ENCODE measurements around the gene IGSF3. TPM values are rescaled to one million over a fixed set of nuclear protein-coding genes. Genes with fewer than 3 reads are reported as not detected.
A peak's percentile ranks its signal among the peaks of the same experiment; 100 is the strongest.
"Not testable (repeated sequence)": the region's sequence is repeated elsewhere in the genome, so short reads cannot be mapped to it uniquely, and the experiment has no call there.

The IGSF3 gene
- total RNA-seq, 2 experiments from 2014 or later = 0.08 to 0.22 TPM

- H3K27me3 ChIP-seq (ENCODE audit: control insufficient read depth in 1 of 2, insufficient read depth in 2 of 2, low read length in 2 of 2); H3K27me3 Mint-ChIP-seq; CTCF ChIA-PET; H3K36me3 Mint-ChIP-seq (ENCODE audit: low read depth); intact Hi-C loops (cut with DNase I, micrococcal nuclease); H3K27ac Mint-ChIP-seq; H3K36me3 ChIP-seq (ENCODE audit: insufficient read depth, low read length); ATAC-seq (ENCODE audit: poor library complexity); H3K27ac ChIP-seq (ENCODE audit: low read depth in 1 of 2, low read length in 2 of 2); H3K4me1 ChIP-seq (ENCODE audit: insufficient read depth, low read length); POLR2A ChIA-PET; H3K9me3 Mint-ChIP-seq; H3K4me3 Mint-ChIP-seq; DNase-seq; H3K4me3 ChIP-seq (ENCODE audit: low read length); H3K9me3 ChIP-seq (ENCODE audit: control insufficient read depth in 1 of 2, insufficient read depth in 1 of 2, low read length in 2 of 2): not testable (repeated sequence)
- peaks cover 10% of the 10 kb centered on the region for H3K4me1 Mint-ChIP-seq (ENCODE audit: low read depth)
Measured at GRCh38 chr1:116609801-116610371, 57.6 kb downstream of the IGSF3 start.

GRCh38 chr1:116608841-116609240, 58.7 kb downstream of the IGSF3 start:
- CTCF ChIA-PET; intact Hi-C loops (cut with DNase I, micrococcal nuclease); H3K27me3 ChIP-seq (ENCODE audit: control insufficient read depth in 1 of 2, insufficient read depth in 2 of 2, low read length in 2 of 2); ATAC-seq (ENCODE audit: poor library complexity); H3K27ac ChIP-seq (ENCODE audit: low read depth in 1 of 2, low read length in 2 of 2); H3K4me3 ChIP-seq (ENCODE audit: low read length); H3K36me3 Mint-ChIP-seq (ENCODE audit: low read depth); H3K9me3 ChIP-seq (ENCODE audit: control insufficient read depth in 1 of 2, insufficient read depth in 1 of 2, low read length in 2 of 2); H3K27me3 Mint-ChIP-seq; H3K9me3 Mint-ChIP-seq; H3K4me1 ChIP-seq (ENCODE audit: insufficient read depth, low read length); POLR2A ChIA-PET; H3K4me3 Mint-ChIP-seq; H3K27ac Mint-ChIP-seq; H3K36me3 ChIP-seq (ENCODE audit: insufficient read depth, low read length): not testable (repeated sequence)
- DNase-seq = peak in 1 of 14 experiments; percentile 30
- H3K4me1 Mint-ChIP-seq (ENCODE audit: low read depth) = peaks cover 10% of the 10 kb centered on the region

- H3K4me1 ChIP-seq (ENCODE audit: insufficient read depth, low read length); POLR2A ChIA-PET; H3K9me3 Mint-ChIP-seq; DNase-seq; H3K27ac Mint-ChIP-seq; H3K36me3 Mint-ChIP-seq (ENCODE audit: low read depth); CTCF ChIA-PET; H3K9me3 ChIP-seq (ENCODE audit: control insufficient read depth in 1 of 2, insufficient read depth in 1 of 2, low read length in 2 of 2); H3K27me3 ChIP-seq (ENCODE audit: control insufficient read depth in 1 of 2, insufficient read depth in 2 of 2, low read length in 2 of 2); H3K27ac ChIP-seq (ENCODE audit: low read depth in 1 of 2, low read length in 2 of 2); ATAC-seq (ENCODE audit: poor library complexity); H3K4me3 ChIP-seq (ENCODE audit: low read length); H3K4me3 Mint-ChIP-seq; H3K36me3 ChIP-seq (ENCODE audit: insufficient read depth, low read length); intact Hi-C loops (cut with DNase I, micrococcal nuclease); H3K27me3 Mint-ChIP-seq: not testable (repeated sequence)
- H3K4me1 Mint-ChIP-seq (ENCODE audit: low read depth) = peaks cover 10% of the 10 kb centered on the region
Measured at GRCh38 chr1:116608151-116608550, 59.4 kb downstream of the IGSF3 start.

DNA sequence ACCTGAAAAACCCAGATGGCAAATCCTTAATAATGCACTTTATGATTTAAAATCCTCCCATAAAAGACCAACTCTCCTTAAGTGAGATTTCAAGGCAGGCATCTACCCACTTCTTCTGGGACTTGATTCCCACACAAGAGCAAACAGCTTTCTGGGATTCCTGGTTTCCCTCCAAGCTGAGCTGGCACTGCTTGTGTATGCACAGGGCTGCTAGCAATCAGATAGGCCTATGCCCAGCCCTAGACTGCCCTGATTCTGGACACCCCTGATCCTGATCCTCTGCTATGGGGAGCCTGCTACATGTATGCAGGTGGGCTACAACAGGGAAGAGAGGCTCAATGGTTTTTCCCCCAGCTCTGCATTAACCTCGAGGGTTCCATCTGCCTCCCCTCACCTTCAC, 60.1 kb downstream of the IGSF3 start:
- H3K9me3 Mint-ChIP-seq; H3K36me3 ChIP-seq (ENCODE audit: insufficient read depth, low read length); H3K27ac Mint-ChIP-seq; DNase-seq; intact Hi-C loops (cut with DNase I, micrococcal nuclease); ATAC-seq (ENCODE audit: poor library complexity); POLR2A ChIA-PET; H3K9me3 ChIP-seq (ENCODE audit: control insufficient read depth in 1 of 2, insufficient read depth in 1 of 2, low read length in 2 of 2); H3K27me3 Mint-ChIP-seq; H3K27ac ChIP-seq (ENCODE audit: low read depth in 1 of 2, low read length in 2 of 2); H3K36me3 Mint-ChIP-seq (ENCODE audit: low read depth); H3K4me1 ChIP-seq (ENCODE audit: insufficient read depth, low read length); H3K4me3 Mint-ChIP-seq; H3K27me3 ChIP-seq (ENCODE audit: control insufficient read depth in 1 of 2, insufficient read depth in 2 of 2, low read length in 2 of 2); CTCF ChIA-PET; H3K4me3 ChIP-seq (ENCODE audit: low read length): not testable (repeated sequence)
- peaks cover 10% of the 10 kb centered on the region for H3K4me1 Mint-ChIP-seq (ENCODE audit: low read depth)

DNA sequence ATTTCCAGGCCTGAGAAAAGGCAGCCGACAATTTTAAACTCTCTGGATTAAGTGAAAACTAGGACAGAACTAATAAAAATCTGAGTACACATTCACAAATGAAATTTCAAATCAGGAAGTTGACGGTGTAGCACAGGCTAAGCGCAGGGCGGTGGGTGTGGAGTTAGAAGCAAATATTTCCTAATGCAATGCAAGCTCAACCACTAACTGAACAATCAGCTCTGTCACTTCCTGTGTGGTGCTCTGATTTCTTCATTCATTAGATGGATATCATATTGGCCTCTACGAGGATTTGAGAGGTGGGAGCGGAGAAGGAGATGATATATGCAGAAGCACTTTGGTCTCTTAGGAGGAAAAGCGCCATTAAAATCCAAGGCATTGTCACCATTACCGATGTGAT, 61.5 kb downstream of the IGSF3 start:
- DNase-seq (peak in 3 of 14 experiments; percentile 32 to 43 (median 42)), ATAC-seq (ENCODE audit: poor library complexity) (peak; percentile 59)
- H3K9me3 Mint-ChIP-seq; H3K9me3 ChIP-seq (ENCODE audit: control insufficient read depth in 1 of 2, insufficient read depth in 1 of 2, low read length in 2 of 2); H3K36me3 Mint-ChIP-seq (ENCODE audit: low read depth); H3K36me3 ChIP-seq (ENCODE audit: insufficient read depth, low read length); H3K4me3 ChIP-seq (ENCODE audit: low read length); POLR2A ChIA-PET; H3K27ac ChIP-seq (ENCODE audit: low read depth in 1 of 2, low read length in 2 of 2); CTCF ChIA-PET; H3K4me1 ChIP-seq (ENCODE audit: insufficient read depth, low read length); H3K27me3 Mint-ChIP-seq; intact Hi-C loops (cut with DNase I, micrococcal nuclease); H3K4me3 Mint-ChIP-seq; H3K27me3 ChIP-seq (ENCODE audit: control insufficient read depth in 1 of 2, insufficient read depth in 2 of 2, low read length in 2 of 2): not testable (repeated sequence)
- Mint-ChIP-seq H3K4me1 (ENCODE audit: low read depth) (peaks cover 10% of the 10 kb centered on the region), H3K27ac (peak overlapping the region; percentile 22)
